Adrenal gland (tissue), 5 donors: ENCODE data around the gene ACVR1C.

Experiments used
- POLR2A ChIP-seq, 2 donors: fragments of 450-650 bp; IDR thresholded peaks; one replicate each; pipeline ENCODE4 v1.6.1; 2017; ENCODE audit warnings: antibody characterized with exemption in 2 of 2, mild to moderate bottlenecking in 2 of 2, moderate library complexity in 1 of 2
- TF ChIP-seq, protein P1 (sequence below), 6 experiments: fragments of 450-650 bp in 4 of 6; fragments of 200-600 bp in 2 of 6; sonication (generic) in 1 of 6; IDR thresholded peaks; 1 replicate in 5 of 6; 2 replicates in 1 of 6; pipeline versions ENCODE4 v1.5.1 to v1.8.0; 2016 to 2021; ENCODE audit warnings: antibody characterized with exemption in 6 of 6, mild to moderate bottlenecking in 2 of 6, moderate library complexity in 1 of 6
- donor health status: DM: no; HTN: no; CAD: no.

DNA sequence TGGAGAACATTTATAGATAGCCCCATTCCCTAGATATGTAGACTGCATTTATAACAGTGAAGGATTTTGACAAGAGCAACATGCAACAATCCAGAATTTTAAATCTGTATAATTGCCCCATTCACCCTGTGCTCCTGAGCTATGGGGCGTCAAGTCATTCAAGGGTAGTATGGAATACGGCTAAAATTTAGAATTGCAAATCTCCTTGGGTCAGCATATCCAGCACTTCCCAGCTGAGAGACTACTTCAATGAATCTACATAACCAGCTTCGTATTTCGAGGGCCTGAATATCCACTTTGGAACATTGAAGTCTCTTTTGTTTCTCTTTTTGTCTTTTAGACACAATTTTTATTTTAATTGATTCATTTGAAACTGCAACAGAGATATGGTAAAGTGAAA, 28.4 kb upstream of the ACVR1C start:
- TF ChIP-seq, protein P1, sequence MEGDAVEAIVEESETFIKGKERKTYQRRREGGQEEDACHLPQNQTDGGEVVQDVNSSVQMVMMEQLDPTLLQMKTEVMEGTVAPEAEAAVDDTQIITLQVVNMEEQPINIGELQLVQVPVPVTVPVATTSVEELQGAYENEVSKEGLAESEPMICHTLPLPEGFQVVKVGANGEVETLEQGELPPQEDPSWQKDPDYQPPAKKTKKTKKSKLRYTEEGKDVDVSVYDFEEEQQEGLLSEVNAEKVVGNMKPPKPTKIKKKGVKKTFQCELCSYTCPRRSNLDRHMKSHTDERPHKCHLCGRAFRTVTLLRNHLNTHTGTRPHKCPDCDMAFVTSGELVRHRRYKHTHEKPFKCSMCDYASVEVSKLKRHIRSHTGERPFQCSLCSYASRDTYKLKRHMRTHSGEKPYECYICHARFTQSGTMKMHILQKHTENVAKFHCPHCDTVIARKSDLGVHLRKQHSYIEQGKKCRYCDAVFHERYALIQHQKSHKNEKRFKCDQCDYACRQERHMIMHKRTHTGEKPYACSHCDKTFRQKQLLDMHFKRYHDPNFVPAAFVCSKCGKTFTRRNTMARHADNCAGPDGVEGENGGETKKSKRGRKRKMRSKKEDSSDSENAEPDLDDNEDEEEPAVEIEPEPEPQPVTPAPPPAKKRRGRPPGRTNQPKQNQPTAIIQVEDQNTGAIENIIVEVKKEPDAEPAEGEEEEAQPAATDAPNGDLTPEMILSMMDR (IDR thresholded peaks at IDR 0.05), result no peak
- no peak for TF ChIP-seq POLR2A (IDR thresholded peaks at IDR 0.05)
